Upper lobe of right lung (tissue), 1 donor: ENCODE data around the gene EYS. TPM values are rescaled to one million over a fixed set of nuclear protein-coding genes. Genes with fewer than 3 reads are reported as not detected.

ENCODE experiments used
- ATAC-seq: fragments of 200-7000 bp; cut with Tn5 transposase; one replicate; pipeline ENCODE4 v1.9.1; 2020; ENCODE audit warnings: mild to moderate bottlenecking, moderate library complexity
- DNase-seq: peaks from one replicate; pipeline ENCODE4 v3.0.0-alpha.2; 2020
- H3K27ac ChIP-seq: fragments of 200-600 bp; one replicate; pipeline ENCODE4 v1.8.0; 2022
- H3K27me3 ChIP-seq: fragments of 200-600 bp; one replicate; pipeline ENCODE4 v1.8.0; 2022; ENCODE audit warnings: mild to moderate bottlenecking
- H3K36me3 ChIP-seq: fragments of 200-600 bp; one replicate; pipeline ENCODE4 v1.8.0; 2022
- H3K4me1 ChIP-seq: fragments of 200-600 bp; one replicate; pipeline ENCODE4 v1.8.0; 2022
- H3K4me3 ChIP-seq: fragments of 200-600 bp; one replicate; pipeline ENCODE4 v1.8.0; 2022; ENCODE audit warnings: mild to moderate bottlenecking
- H3K9me3 ChIP-seq: fragments of 200-600 bp; one replicate; pipeline ENCODE4 v1.8.0; 2022
- CTCF ChIP-seq: fragments of 200-600 bp; IDR thresholded peaks from one replicate; pipeline ENCODE4 v1.8.0; 2022; ENCODE audit warnings: antibody characterized with exemption
- intact Hi-C: fragments of 100-400 bp; cut with DNase I; formaldehyde crosslinking; loops from one replicate; pipeline ENCODE4 v1.11.0; 2022
- total RNA-seq: library from RNA; stranded (reverse); fragmentation: NEBNext Ultra II Directional; extraction: Animal tissue kit (Norgen Biotek cat#: 25700); gene quantifications from one replicate; pipeline ENCODE4 v1.2.1, GENCODE V29; 2021
- donor health status: DM: no; HTN: yes; CAD: no; lungs with severe emphysema.

Gene EYS
- total RNA-seq, 1 donor from 2014 or later: not detected

GRCh38 chr6:64988148-64988547 is 718.9 kb downstream of the EYS start:
- Histone ChIP-seq H3K4me3 (no peak overlapping the region), H3K27ac (no peak overlapping the region), H3K27me3 (no peaks in the 10 kb centered on the region), H3K4me1 (no peaks in the 10 kb centered on the region), H3K36me3 (no peaks in the 10 kb centered on the region), H3K9me3 (no peaks in the 10 kb centered on the region)
- ATAC-seq (no peak), DNase-seq (no peak)
- no peak for TF ChIP-seq CTCF
- intact Hi-C loops: no loop called here

- Histone ChIP-seq H3K4me3 (no peak overlapping the region), H3K4me1 (no peaks in the 10 kb centered on the region), H3K27me3 (no peaks in the 10 kb centered on the region), H3K9me3 (no peaks in the 10 kb centered on the region), H3K27ac (no peak overlapping the region), H3K36me3 (no peaks in the 10 kb centered on the region)
- no peak for ATAC-seq
- intact Hi-C loops: no loop called here
- TF ChIP-seq CTCF: no peak
- no peak for DNase-seq
Observed at GRCh38 chr6:64987066-64987465, 720.0 kb downstream of the EYS start.

- H3K36me3 ChIP-seq: no peaks in the 10 kb centered on the region
- H3K9me3 ChIP-seq: no peaks in the 10 kb centered on the region
- intact Hi-C loops: no loop called here
- DNase-seq: no peak
- H3K27me3 ChIP-seq: no peaks in the 10 kb centered on the region
- no peaks in the 10 kb centered on the region for H3K4me1 ChIP-seq
- no peak for TF ChIP-seq CTCF
- no peak overlapping the region for H3K27ac ChIP-seq
- no peak overlapping the region for H3K4me3 ChIP-seq
- no peak for ATAC-seq
Observed at GRCh38 chr6:64985726-64986125, 721.3 kb downstream of the EYS start.

GRCh38 chr6:64984948-64985347 is 722.1 kb downstream of the EYS start:
- Histone ChIP-seq H3K27me3 (no peaks in the 10 kb centered on the region), H3K27ac (no peak overlapping the region), H3K9me3 (no peaks in the 10 kb centered on the region), H3K4me1 (no peaks in the 10 kb centered on the region), H3K4me3 (no peak overlapping the region), H3K36me3 (no peaks in the 10 kb centered on the region)
- no peak for TF ChIP-seq CTCF
- ATAC-seq (no peak), DNase-seq (no peak)
- intact Hi-C loops: no loop called here

- no peak for TF ChIP-seq CTCF
- no peaks in the 10 kb centered on the region for H3K36me3 ChIP-seq
- H3K4me3 ChIP-seq: no peak overlapping the region
- ATAC-seq (no peak), DNase-seq (no peak)
- intact Hi-C loops: no loop called here
- no peaks in the 10 kb centered on the region for H3K27me3 ChIP-seq
- no peak overlapping the region for H3K27ac ChIP-seq
- H3K4me1 ChIP-seq: no peaks in the 10 kb centered on the region
- no peaks in the 10 kb centered on the region for H3K9me3 ChIP-seq
Observed at GRCh38 chr6:64983089-64983488, 723.9 kb downstream of the EYS start.

- no peaks in the 10 kb centered on the region for H3K27me3 ChIP-seq
- no peak overlapping the region for H3K27ac ChIP-seq
- H3K36me3 ChIP-seq: no peaks in the 10 kb centered on the region
- no peak for ATAC-seq
- no peak overlapping the region for H3K4me3 ChIP-seq
- H3K4me1 ChIP-seq: no peaks in the 10 kb centered on the region
- TF ChIP-seq CTCF: no peak
- DNase-seq: no peak
- intact Hi-C loops: no loop called here
- no peaks in the 10 kb centered on the region for H3K9me3 ChIP-seq
Observed at GRCh38 chr6:64973142-64973541, 733.9 kb downstream of the EYS start.
